HL-60 (cell line): ENCODE data around the gene AHSA1.
"Not testable (repeated sequence)": the region's sequence is repeated elsewhere in the genome, so short reads cannot be mapped to it uniquely, and the experiment has no call there.

Experiments used
- DNase-seq, 2 experiments: peaks; one replicate each; pipeline ENCODE4 v3.0.0-alpha.2; 2010 to 2020; ENCODE audit warnings: low read depth in 1 of 2, low spot score in 1 of 2
- H3K27ac ChIP-seq: fragments of 250-450 bp; sonication (Bioruptor Pico); replicated peaks from 2 replicates; pipeline ENCODE4 v1.5.1; 2020; ENCODE audit warnings: mild to moderate bottlenecking, moderate library complexity
- H3K27me3 ChIP-seq: fragments of 250-450 bp; sonication (Bioruptor Pico); 2 replicates; pipeline ENCODE4 v1.5.1; 2021; ENCODE audit warnings: mild to moderate bottlenecking, moderate library complexity; ENCODE audit not compliant: insufficient read depth, poor library complexity, severe bottlenecking
- H3K4me3 ChIP-seq: replicated peaks from 2 replicates; pipeline ENCODE4 v1.5.1; 2011; ENCODE audit warnings: mild to moderate bottlenecking, control low read depth, low read length; ENCODE audit not compliant: insufficient read depth
- GABPA ChIP-seq: IDR thresholded peaks from 2 replicates; pipeline ENCODE4 v1.6.1; 2012; ENCODE audit warnings: low read depth
- POLR2AphosphoS5 ChIP-seq: IDR thresholded peaks from 2 replicates; pipeline ENCODE4 v1.6.1; 2012; ENCODE audit warnings: low read depth
- SPI1 ChIP-seq: IDR thresholded peaks from 2 replicates; pipeline ENCODE4 v1.6.1; 2012; ENCODE audit warnings: low read depth, mild to moderate bottlenecking, borderline replicate concordance
- long read RNA-seq: library from polyadenylated mRNA; unstranded; transcript quantifications from one replicate; pipeline ENCODE4 v2.0.0, GENCODE V29; 2020
- TF ChIP-seq, protein P1 (sequence below): IDR thresholded peaks from 2 replicates; pipeline ENCODE4 v1.6.1; 2012; ENCODE audit warnings: low read depth; ENCODE audit not compliant: insufficient replicate concordance
- TF ChIP-seq, protein P2 (sequence below): IDR thresholded peaks from one replicate; pipeline ENCODE4 v1.5.1; 2011; ENCODE audit warnings: low read length, control low read depth, inconsistent platforms; ENCODE audit not compliant: insufficient read depth

Gene AHSA1
- long read RNA-seq, transcript AHSA1-205 (9 exons, 1,048 nt): minor isoform, 6 of 273 reads
- long read RNA-seq, transcript AHSA1-201 (9 exons, 1,402 nt): major isoform, 256 of 273 reads
- long read RNA-seq, partial matches to known transcripts: 1 of 273 reads
- long read RNA-seq, other reads (novel, unspliced or antisense): 8 of 273 reads

DNA sequence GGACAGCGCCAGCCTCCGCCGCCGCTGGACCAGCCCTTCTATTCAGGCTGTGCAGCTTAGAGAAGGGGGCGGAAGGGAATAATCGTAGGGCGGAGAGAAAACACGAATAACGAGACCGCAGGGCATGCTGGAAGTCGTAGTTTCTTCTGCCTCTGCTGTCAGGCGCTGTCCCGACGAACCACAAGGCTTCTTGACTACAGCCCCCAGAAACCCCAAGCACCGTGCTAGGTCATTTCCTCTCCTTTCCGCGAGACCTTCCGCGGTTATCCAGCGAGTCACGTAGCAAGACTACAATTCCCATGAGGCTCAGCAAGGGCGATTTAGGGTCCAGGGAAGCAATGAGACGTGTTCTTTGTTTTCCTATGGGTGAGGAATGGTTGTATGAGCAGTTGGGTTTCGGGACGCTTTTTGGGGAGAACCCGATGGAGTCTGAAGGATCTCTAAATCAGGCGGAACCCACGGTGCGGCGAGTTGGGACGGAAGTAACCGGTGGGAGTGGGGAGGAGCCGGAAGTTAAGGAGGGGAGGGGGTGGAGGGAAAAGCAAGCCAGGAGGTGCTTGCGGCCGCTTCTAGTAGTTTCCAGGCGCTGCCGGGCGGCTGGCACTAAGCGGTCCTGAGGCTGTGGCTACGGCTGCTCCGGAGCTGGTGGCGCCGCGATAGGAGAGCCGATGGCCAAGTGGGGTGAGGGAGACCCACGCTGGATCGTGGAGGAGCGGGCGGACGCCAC lies at the start of gene AHSA1, which contains the start of gene VIPAS39:
AHSA1 (plus strand) TSS at position 572 of the 727 bp plus-strand sequence; CDS start at position 669, 97 bp downstream.
VIPAS39 (minus strand) TSS at position 80 of the 727 bp plus-strand sequence. CDS start 3,499 bp downstream, outside the sequence.
- peak; percentile 86 to 94 for DNase-seq
- Histone ChIP-seq H3K27me3 (no peaks in the 10 kb centered on the region), H3K27ac (peak within 1 kb of the TSS; percentile 96), H3K4me3 (peak within 1 kb of the TSS; percentile 90)
- TF ChIP-seq, protein P1, sequence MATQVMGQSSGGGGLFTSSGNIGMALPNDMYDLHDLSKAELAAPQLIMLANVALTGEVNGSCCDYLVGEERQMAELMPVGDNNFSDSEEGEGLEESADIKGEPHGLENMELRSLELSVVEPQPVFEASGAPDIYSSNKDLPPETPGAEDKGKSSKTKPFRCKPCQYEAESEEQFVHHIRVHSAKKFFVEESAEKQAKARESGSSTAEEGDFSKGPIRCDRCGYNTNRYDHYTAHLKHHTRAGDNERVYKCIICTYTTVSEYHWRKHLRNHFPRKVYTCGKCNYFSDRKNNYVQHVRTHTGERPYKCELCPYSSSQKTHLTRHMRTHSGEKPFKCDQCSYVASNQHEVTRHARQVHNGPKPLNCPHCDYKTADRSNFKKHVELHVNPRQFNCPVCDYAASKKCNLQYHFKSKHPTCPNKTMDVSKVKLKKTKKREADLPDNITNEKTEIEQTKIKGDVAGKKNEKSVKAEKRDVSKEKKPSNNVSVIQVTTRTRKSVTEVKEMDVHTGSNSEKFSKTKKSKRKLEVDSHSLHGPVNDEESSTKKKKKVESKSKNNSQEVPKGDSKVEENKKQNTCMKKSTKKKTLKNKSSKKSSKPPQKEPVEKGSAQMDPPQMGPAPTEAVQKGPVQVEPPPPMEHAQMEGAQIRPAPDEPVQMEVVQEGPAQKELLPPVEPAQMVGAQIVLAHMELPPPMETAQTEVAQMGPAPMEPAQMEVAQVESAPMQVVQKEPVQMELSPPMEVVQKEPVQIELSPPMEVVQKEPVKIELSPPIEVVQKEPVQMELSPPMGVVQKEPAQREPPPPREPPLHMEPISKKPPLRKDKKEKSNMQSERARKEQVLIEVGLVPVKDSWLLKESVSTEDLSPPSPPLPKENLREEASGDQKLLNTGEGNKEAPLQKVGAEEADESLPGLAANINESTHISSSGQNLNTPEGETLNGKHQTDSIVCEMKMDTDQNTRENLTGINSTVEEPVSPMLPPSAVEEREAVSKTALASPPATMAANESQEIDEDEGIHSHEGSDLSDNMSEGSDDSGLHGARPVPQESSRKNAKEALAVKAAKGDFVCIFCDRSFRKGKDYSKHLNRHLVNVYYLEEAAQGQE: no peak
- TF ChIP-seq GABPA (peak; percentile 95), POLR2AphosphoS5 (peak; percentile 28; the same call in 1 of the 2 replicates)

GRCh38 chr14:77409131-77409533 lies 48.8 kb upstream of the AHSA1 start:
- TF ChIP-seq, protein P1: no peak
- TF ChIP-seq POLR2AphosphoS5 (no peak), GABPA (no peak), SPI1 (no peak)
- TF ChIP-seq, protein P2, sequence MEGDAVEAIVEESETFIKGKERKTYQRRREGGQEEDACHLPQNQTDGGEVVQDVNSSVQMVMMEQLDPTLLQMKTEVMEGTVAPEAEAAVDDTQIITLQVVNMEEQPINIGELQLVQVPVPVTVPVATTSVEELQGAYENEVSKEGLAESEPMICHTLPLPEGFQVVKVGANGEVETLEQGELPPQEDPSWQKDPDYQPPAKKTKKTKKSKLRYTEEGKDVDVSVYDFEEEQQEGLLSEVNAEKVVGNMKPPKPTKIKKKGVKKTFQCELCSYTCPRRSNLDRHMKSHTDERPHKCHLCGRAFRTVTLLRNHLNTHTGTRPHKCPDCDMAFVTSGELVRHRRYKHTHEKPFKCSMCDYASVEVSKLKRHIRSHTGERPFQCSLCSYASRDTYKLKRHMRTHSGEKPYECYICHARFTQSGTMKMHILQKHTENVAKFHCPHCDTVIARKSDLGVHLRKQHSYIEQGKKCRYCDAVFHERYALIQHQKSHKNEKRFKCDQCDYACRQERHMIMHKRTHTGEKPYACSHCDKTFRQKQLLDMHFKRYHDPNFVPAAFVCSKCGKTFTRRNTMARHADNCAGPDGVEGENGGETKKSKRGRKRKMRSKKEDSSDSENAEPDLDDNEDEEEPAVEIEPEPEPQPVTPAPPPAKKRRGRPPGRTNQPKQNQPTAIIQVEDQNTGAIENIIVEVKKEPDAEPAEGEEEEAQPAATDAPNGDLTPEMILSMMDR: no peak
- Histone ChIP-seq H3K27me3 (no peaks in the 10 kb centered on the region), H3K4me3 (no peak overlapping the region), H3K27ac (no peak overlapping the region)
- DNase-seq: peak in 1 of 2 experiments; percentile 8

GRCh38 chr14:77415403-77416030 lies 42.4 kb upstream of the AHSA1 start:
- H3K27ac ChIP-seq, DNase-seq, H3K4me3 ChIP-seq, H3K27me3 ChIP-seq: not testable (repeated sequence)

- not testable (repeated sequence) for H3K27me3 ChIP-seq, DNase-seq, H3K27ac ChIP-seq, H3K4me3 ChIP-seq
Measured at GRCh38 chr14:77416098-77416497, 41.8 kb upstream of the AHSA1 start.

GRCh38 chr14:77416836-77417235 lies 41.1 kb upstream of the AHSA1 start:
- TF ChIP-seq GABPA (no peak), SPI1 (no peak), POLR2AphosphoS5 (no peak)
- TF ChIP-seq, protein P2: no peak
- TF ChIP-seq, protein P1: no peak
- Histone ChIP-seq H3K27me3 (no peaks in the 10 kb centered on the region), H3K4me3 (no peak overlapping the region), H3K27ac (no peak overlapping the region)
- no peak for DNase-seq
